ENCODE results near the gene FERMT3. TPM values are rescaled to one million over a fixed set of nuclear protein-coding genes. Genes with fewer than 3 reads are reported as not detected.

Gene FERMT3
- total and polyA plus RNA-seq, 4 donors: 3.4 to 47.2 (median 9.7) TPM

DNA sequence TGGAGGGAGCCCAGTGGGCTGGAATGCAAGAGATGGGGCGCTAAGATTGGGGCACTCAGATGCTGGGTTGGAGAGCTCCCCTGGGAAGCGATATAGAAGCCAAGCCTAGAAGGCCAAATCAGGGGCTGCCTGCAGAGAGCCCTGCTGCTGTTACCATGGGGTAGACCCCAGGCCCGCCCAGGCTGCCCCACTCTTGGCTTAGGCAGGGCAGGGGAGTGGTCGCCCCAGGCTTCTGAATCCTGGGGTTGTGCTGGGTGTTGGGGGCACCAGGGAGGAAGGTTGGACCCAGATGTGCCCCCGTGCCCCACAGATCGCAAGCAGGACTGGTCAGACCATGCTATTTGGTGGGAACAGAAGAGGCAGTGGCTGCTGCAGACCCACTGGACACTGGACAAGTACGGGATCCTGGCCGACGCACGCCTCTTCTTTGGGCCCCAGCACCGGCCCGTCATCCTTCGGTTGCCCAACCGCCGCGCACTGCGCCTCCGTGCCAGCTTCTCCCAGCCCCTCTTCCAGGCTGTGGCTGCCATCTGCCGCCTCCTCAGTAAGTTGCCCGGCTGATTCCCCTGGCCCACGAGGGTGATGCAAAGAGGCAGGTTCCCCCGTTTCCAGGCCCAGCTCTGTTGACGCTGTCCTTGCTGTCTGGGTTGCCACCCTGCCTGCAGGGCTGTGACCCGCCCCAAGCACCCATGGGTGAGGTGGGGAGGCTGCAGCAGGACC is 3.9 kb downstream of the FERMT3 start:
- no peak overlapping the region for H3K4me3 ChIP-seq (ENCODE audit: low read depth in 1 of 3, low read length in 3 of 3)
- WGBS: 97% methylated on average over 24 of the region's 24 CpGs
- H3K4me1 ChIP-seq (ENCODE audit: control insufficient read depth in 4 of 4, insufficient read depth in 4 of 4, low read length in 3 of 4): peaks cover 0 to 9% (median 0%) of the 10 kb centered on the region in 4 donors
- peaks cover 0 to 14% (median 8%) of the 10 kb centered on the region in 4 donors for H3K36me3 ChIP-seq (ENCODE audit: control insufficient read depth in 4 of 4, insufficient read depth in 3 of 4, low read depth in 1 of 4, low read length in 3 of 4)
- DNase-seq (ENCODE audit: low spot score): no peak
- no peak for TF ChIP-seq RXRA (IDR thresholded peaks at IDR 0.05)
- no peak for TF ChIP-seq NR2F2 (IDR thresholded peaks at IDR 0.05)
- TF ChIP-seq YY1 (IDR thresholded peaks at IDR 0.05): no peak
- no peak for TF ChIP-seq HNF4A (conservative IDR thresholded peaks at IDR 0.05)
- TF ChIP-seq, protein P1, sequence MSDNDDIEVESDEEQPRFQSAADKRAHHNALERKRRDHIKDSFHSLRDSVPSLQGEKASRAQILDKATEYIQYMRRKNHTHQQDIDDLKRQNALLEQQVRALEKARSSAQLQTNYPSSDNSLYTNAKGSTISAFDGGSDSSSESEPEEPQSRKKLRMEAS (IDR thresholded peaks at IDR 0.05): no peak
- TF ChIP-seq FOXA1 (IDR thresholded peaks at IDR 0.05): no peak
- TF ChIP-seq FOXA2 (IDR thresholded peaks at IDR 0.05): no peak
- no peak for TF ChIP-seq TAF1 (conservative IDR thresholded peaks at IDR 0.05)
- no peak overlapping the region for H3K9ac ChIP-seq (ENCODE audit: low read depth in 1 of 2, low read length in 2 of 2)
- no peaks in the 10 kb centered on the region for H3K27me3 ChIP-seq (ENCODE audit: control insufficient read depth in 4 of 4, insufficient read depth in 4 of 4, low read length in 3 of 4)
- H3K27ac ChIP-seq (ENCODE audit: low read depth in 1 of 2, low read length in 2 of 2): no peak overlapping the region
- no peaks in the 10 kb centered on the region for H3K9me3 ChIP-seq (ENCODE audit: control insufficient read depth in 4 of 4, low read length in 3 of 4)

DNA sequence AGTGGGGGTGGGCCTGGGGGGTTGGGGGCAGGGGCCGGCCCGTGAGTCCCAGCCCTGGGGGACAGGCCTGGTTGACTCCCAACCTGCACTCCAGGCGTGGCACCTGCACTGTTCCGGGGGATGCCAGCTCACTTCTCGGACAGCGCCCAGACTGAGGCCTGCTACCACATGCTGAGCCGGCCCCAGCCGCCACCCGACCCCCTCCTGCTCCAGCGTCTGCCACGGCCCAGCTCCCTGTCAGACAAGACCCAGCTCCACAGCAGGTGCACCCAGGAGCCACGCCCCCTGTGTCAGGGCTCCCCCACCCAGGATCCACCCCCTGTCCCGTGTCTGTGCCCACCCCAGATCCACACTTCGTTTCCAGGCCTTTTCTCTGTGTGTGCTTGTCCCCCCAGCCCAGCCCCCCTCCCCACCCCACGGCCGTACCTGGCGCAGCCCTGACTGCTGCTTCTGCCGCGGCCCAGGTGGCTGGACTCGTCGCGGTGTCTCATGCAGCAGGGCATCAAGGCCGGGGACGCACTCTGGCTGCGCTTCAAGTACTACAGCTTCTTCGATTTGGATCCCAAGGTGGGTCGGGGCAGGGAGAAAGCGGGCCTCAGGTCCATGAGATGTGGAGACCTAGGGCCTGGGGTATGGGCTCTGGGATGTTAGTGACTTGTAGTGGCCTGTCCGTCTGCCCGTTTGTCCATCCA is 4.8 kb downstream of the FERMT3 start:
- H3K9me3 ChIP-seq (ENCODE audit: control insufficient read depth in 4 of 4, low read length in 3 of 4): no peaks in the 10 kb centered on the region
- DNase-seq (ENCODE audit: low spot score): no peak
- peaks cover 0 to 13% (median 8%) of the 10 kb centered on the region in 4 donors for H3K36me3 ChIP-seq (ENCODE audit: control insufficient read depth in 4 of 4, insufficient read depth in 3 of 4, low read depth in 1 of 4, low read length in 3 of 4)
- no peak overlapping the region for H3K9ac ChIP-seq (ENCODE audit: low read depth in 1 of 2, low read length in 2 of 2)
- no peak overlapping the region for H3K4me3 ChIP-seq (ENCODE audit: low read depth in 1 of 3, low read length in 3 of 3)
- H3K27me3 ChIP-seq (ENCODE audit: control insufficient read depth in 4 of 4, insufficient read depth in 4 of 4, low read length in 3 of 4): no peaks in the 10 kb centered on the region
- TF ChIP-seq SP1 (IDR thresholded peaks at IDR 0.05) (no peak), YY1 (IDR thresholded peaks at IDR 0.05) (no peak), HNF4G (IDR thresholded peaks at IDR 0.05) (no peak), JUND (IDR thresholded peaks at IDR 0.05) (no peak), EGR1 (IDR thresholded peaks at IDR 0.05; ENCODE audit: low read depth in 2 of 2) (no peak), NR2F2 (IDR thresholded peaks at IDR 0.05) (no peak), HNF4A (conservative IDR thresholded peaks at IDR 0.05) (no peak), GABPA (IDR thresholded peaks at IDR 0.05 in 1 of 2, conservative IDR thresholded peaks at IDR 0.05 in 1 of 2) (no peak), FOXA2 (IDR thresholded peaks at IDR 0.05) (no peak)
- TF ChIP-seq, protein P2, sequence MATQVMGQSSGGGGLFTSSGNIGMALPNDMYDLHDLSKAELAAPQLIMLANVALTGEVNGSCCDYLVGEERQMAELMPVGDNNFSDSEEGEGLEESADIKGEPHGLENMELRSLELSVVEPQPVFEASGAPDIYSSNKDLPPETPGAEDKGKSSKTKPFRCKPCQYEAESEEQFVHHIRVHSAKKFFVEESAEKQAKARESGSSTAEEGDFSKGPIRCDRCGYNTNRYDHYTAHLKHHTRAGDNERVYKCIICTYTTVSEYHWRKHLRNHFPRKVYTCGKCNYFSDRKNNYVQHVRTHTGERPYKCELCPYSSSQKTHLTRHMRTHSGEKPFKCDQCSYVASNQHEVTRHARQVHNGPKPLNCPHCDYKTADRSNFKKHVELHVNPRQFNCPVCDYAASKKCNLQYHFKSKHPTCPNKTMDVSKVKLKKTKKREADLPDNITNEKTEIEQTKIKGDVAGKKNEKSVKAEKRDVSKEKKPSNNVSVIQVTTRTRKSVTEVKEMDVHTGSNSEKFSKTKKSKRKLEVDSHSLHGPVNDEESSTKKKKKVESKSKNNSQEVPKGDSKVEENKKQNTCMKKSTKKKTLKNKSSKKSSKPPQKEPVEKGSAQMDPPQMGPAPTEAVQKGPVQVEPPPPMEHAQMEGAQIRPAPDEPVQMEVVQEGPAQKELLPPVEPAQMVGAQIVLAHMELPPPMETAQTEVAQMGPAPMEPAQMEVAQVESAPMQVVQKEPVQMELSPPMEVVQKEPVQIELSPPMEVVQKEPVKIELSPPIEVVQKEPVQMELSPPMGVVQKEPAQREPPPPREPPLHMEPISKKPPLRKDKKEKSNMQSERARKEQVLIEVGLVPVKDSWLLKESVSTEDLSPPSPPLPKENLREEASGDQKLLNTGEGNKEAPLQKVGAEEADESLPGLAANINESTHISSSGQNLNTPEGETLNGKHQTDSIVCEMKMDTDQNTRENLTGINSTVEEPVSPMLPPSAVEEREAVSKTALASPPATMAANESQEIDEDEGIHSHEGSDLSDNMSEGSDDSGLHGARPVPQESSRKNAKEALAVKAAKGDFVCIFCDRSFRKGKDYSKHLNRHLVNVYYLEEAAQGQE (IDR thresholded peaks at IDR 0.05): no peak
- TF ChIP-seq, protein P1 (IDR thresholded peaks at IDR 0.05): no peak
- TF ChIP-seq, protein P3, sequence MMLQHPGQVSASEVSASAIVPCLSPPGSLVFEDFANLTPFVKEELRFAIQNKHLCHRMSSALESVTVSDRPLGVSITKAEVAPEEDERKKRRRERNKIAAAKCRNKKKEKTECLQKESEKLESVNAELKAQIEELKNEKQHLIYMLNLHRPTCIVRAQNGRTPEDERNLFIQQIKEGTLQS (IDR thresholded peaks at IDR 0.05): no peak
- WGBS: 94% methylated on average over 30 of the region's 30 CpGs
- no peak overlapping the region for H3K27ac ChIP-seq (ENCODE audit: low read depth in 1 of 2, low read length in 2 of 2)
- H3K4me1 ChIP-seq (ENCODE audit: control insufficient read depth in 4 of 4, insufficient read depth in 4 of 4, low read length in 3 of 4): peaks cover 0 to 4% (median 0%) of the 10 kb centered on the region in 4 donors
